ENCODE measurements around the gene EEF1G. TPM values are rescaled to one million over a fixed set of nuclear protein-coding genes. Genes with fewer than 3 reads are reported as not detected.

Gene EEF1G
- total and polyA plus RNA-seq, 2 of the 13 experiments (the other 11 are each of a cell fraction or from before 2014, with no cell fraction given) = 1,787 to 2,144 TPM

DNA sequence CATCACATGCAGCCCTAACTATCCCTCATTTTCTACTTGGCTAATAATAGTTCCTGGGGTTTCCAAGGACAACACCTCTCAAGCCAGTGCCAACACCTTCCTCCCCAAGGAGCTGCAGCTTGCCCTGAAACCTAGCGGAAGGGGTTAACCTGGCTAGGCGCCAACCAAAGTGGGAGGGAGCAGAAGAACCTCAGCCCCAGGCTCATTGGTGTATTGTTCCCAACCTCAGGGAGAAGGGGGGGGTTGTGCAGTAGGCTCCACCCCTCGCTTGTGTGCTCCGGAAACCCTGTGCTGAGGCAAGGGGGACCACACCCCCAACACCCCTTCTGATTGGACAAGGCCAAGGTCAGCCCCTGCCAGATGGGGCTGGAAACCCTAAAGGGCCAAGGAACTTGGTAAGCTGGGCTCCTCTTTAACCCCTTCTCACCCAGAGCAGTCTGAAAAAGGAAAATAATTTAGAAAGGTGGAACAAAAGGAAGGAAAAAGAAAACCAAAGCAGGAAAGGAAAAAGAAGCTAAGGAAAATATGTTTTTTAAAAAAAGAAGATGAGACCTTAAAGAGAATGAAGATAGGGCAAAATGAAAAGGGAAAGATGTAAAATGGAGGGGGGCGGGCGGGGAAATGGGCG is 25.5 kb upstream of the EEF1G start (continued):
- TF ChIP-seq CREB1 (IDR thresholded peaks at IDR 0.05) (no peak), CREB1 (CRISPR knock-in tag; IDR thresholded peaks at IDR 0.05) (peak; percentile 77), SNAI1 (CRISPR knock-in tag; IDR thresholded peaks at IDR 0.05; ENCODE audit: borderline replicate concordance) (no peak), ZBTB21 (CRISPR knock-in tag; IDR thresholded peaks at IDR 0.05) (no peak), RBFOX2 (IDR thresholded peaks at IDR 0.05; ENCODE audit: low read depth, low read length) (0 out of 2 replicates have a peak, but pooled peaks have one; percentile 9), GFI1 (CRISPR knock-in tag; IDR thresholded peaks at IDR 0.05; ENCODE audit: borderline replicate concordance) (no peak), ZNF775 (CRISPR knock-in tag; IDR thresholded peaks at IDR 0.05; ENCODE audit: borderline replicate concordance) (no peak), SMYD3 (CRISPR knock-in tag; IDR thresholded peaks at IDR 0.05) (no peak), TBX2 (CRISPR knock-in tag; IDR thresholded peaks at IDR 0.05; ENCODE audit: borderline replicate concordance) (peak; percentile 19; the same call in 1 of the 2 replicates), ZNF460 (CRISPR knock-in tag; IDR thresholded peaks at IDR 0.05; ENCODE audit: borderline replicate concordance) (no peak), MAFF (IDR thresholded peaks at IDR 0.05; ENCODE audit: low read depth, low read length) (no peak), SMARCC2 (IDR thresholded peaks at IDR 0.05) (no peak), RORA (CRISPR knock-in tag; IDR thresholded peaks at IDR 0.05) (no peak), ZNF781 (CRISPR knock-in tag; IDR thresholded peaks at IDR 0.05; ENCODE audit: borderline replicate concordance, not compliant biosample characterization) (no peak), SP5 (CRISPR knock-in tag; IDR thresholded peaks at IDR 0.05; ENCODE audit: borderline replicate concordance, low read depth) (peak; percentile 68; the same call in 1 of the 2 replicates), GATAD1 (CRISPR knock-in tag; IDR thresholded peaks at IDR 0.05) (peak; percentile 81), NFE2L1 (CRISPR knock-in tag; IDR thresholded peaks at IDR 0.05; ENCODE audit: borderline replicate concordance) (no peak), JUND (CRISPR knock-in tag; IDR thresholded peaks at IDR 0.05) (no peak)
- TF ChIP-seq, protein P1, sequence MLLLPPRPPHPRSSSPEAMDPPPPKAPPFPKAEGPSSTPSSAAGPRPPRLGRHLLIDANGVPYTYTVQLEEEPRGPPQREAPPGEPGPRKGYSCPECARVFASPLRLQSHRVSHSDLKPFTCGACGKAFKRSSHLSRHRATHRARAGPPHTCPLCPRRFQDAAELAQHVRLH (CRISPR knock-in tag; IDR thresholded peaks at IDR 0.05; ENCODE audit: borderline replicate concordance, low read depth) = 0 out of 2 replicates have a peak, but pooled peaks have one; percentile 38
- TF ChIP-seq, protein P2, sequence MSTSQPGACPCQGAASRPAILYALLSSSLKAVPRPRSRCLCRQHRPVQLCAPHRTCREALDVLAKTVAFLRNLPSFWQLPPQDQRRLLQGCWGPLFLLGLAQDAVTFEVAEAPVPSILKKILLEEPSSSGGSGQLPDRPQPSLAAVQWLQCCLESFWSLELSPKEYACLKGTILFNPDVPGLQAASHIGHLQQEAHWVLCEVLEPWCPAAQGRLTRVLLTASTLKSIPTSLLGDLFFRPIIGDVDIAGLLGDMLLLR (CRISPR knock-in tag; IDR thresholded peaks at IDR 0.05) = no peak
- TF ChIP-seq, protein P3, sequence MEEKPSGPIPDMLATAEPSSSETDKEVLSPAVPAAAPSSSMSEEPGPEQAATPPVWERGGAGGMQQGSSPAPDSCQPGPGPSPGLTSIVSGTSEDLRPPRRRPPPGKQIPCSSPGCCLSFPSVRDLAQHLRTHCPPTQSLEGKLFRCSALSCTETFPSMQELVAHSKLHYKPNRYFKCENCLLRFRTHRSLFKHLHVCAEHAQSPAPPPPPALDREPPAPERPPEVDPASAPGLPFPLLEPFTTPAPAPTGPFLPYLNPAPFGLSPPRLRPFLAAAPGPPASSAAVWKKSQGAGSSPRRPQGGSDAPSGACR (CRISPR knock-in tag; IDR thresholded peaks at IDR 0.05) = no peak
- TF ChIP-seq, protein P4, sequence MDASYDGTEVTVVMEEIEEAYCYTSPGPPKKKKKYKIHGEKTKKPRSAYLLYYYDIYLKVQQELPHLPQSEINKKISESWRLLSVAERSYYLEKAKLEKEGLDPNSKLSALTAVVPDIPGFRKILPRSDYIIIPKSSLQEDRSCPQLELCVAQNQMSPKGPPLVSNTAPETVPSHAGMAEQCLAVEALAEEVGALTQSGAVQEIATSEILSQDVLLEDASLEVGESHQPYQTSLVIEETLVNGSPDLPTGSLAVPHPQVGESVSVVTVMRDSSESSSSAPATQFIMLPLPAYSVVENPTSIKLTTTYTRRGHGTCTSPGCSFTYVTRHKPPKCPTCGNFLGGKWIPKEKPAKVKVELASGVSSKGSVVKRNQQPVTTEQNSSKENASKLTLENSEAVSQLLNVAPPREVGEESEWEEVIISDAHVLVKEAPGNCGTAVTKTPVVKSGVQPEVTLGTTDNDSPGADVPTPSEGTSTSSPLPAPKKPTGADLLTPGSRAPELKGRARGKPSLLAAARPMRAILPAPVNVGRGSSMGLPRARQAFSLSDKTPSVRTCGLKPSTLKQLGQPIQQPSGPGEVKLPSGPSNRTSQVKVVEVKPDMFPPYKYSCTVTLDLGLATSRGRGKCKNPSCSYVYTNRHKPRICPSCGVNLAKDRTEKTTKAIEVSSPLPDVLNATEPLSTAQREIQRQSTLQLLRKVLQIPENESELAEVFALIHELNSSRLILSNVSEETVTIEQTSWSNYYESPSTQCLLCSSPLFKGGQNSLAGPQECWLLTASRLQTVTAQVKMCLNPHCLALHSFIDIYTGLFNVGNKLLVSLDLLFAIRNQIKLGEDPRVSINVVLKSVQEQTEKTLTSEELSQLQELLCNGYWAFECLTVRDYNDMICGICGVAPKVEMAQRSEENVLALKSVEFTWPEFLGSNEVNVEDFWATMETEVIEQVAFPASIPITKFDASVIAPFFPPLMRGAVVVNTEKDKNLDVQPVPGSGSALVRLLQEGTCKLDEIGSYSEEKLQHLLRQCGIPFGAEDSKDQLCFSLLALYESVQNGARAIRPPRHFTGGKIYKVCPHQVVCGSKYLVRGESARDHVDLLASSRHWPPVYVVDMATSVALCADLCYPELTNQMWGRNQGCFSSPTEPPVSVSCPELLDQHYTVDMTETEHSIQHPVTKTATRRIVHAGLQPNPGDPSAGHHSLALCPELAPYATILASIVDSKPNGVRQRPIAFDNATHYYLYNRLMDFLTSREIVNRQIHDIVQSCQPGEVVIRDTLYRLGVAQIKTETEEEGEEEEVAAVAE (CRISPR knock-in tag; IDR thresholded peaks at IDR 0.05; ENCODE audit: borderline replicate concordance) = peak; percentile 88; the same call in 1 of the 2 replicates

Measured in HepG2 (cell line).